HG03520 (cell line): Measurements from ENCODE around the gene INKA2.
A peak's percentile ranks its signal among the peaks of the same experiment; 100 is the strongest.

Source experiments
- ATAC-seq: cut with Tn5 transposase; IDR thresholded peaks from one replicate; pipeline ENCODE4 v1.9.1; 2021; ENCODE audit warnings: mild to moderate bottlenecking, moderate library complexity; ENCODE audit not compliant: unreplicated experiment

Gene INKA2

DNA sequence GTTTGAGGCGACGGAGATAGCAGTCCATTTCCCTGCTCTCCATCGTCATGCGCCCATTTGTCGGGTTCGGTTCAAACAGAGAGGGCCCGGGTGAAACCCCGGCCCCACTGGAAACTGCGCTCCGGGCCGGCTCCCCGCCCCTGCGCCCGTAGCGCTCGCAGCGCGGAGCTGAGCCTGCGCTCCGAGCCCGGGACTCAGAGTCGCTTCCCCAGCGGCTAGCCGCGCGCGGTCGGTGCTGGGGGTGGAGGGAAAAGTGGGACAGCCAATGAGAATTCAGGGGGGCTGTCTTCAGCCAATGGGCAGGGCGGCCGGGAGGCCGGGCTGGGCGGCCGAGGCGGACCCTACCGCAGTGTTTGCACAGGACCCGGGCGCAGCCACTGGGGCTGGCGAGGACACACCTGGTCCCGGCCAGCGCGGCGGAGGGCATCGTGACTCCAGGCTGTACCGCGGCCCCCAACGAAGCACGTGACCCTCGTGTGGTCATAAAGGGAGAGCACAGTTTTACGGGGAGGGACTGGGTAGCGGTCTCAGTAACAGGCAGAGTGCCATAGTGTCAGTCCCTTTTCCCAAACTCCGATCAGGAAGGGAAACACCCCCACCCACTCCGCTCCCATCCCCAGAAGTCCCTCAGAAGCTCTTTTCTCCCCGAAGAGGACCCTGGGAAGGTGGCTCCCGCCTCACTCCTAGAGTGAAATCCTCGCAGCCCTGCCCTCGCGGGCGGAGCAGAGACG lies at the start of gene INKA2:
TSS of gene INKA2 (minus strand) at position 202 of the 731 bp plus-strand sequence. CDS start at position 49, 153 bp downstream.
- peak; percentile 71 for ATAC-seq

- no peak for ATAC-seq
Observed at GRCh38 chr1:111786669-111787207, 47.5 kb upstream of the INKA2 start.

DNA sequence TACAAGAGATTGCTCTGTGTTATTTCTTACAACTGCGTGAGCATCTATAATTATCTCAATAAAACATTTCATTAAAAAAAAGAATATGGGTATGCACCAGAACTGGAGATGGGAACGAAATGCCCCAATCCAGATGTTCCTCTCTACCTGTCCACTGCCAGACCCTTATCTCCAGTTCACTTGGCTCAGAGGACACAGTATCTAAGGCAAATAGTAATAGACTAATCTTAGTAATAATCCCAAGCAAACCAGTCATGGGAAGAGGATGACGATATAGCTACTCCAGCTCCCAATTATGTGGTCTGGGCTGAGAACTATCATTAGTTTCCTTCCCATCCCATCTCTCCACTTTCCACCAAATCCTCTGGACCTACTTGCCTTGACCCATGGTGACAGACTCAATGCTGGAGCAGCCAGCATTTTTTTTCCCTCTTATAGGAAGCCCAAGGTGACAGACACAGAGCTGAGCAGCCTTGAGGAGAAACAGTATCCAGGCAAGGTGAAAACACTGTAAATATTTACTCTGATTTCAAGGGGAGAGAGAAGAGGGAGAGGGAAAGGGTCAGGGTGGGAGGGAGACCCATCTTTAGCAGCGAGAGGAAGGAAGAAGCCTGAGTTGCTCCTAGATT lies 45.2 kb upstream of the INKA2 start:
- no peak for ATAC-seq

DNA sequence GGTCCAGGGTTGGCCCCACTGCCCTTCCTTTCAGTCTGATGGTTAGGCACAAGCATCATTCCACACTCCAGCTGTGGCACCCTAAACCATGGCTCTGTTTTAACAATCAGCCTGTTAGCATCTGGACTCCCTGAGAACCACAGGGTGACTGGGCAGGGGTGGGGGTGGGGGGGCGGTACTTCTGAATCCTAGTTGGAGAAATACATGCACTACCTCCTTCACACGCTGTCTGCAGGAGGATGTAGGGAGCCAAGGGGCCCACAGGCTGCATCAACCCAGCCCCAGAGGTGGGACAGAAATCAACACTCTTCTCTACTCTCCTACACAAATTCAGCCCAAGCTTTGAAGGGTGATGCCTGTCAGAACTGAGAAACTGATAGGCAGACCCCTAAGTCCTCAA lies 40.4 kb upstream of the INKA2 start:
- no peak for ATAC-seq

- no peak for ATAC-seq
Observed at GRCh38 chr1:111778541-111779051, 39.4 kb upstream of the INKA2 start.

GRCh38 chr1:111778066-111778465 lies 38.9 kb upstream of the INKA2 start:
- ATAC-seq = no peak

DNA sequence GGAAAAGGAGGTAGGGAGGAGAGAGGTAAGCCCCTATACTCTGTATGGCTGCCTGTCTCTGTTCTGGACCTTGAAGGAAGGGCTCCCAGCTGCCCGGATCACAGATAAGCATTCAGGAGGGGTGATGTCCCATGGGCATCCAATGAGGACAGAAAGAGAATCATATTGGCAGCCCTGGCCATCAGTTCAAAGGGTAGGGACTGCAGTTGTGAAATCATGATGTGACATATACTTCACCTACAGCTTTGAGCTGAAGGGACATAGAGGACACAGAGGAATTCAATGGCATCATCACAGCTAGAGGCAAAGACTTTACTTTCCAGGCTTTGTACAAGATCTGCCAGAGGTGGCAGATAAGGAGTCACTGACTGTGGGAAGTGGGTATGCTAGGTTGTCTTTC lies 38.1 kb upstream of the INKA2 start:
- no peak for ATAC-seq

DNA sequence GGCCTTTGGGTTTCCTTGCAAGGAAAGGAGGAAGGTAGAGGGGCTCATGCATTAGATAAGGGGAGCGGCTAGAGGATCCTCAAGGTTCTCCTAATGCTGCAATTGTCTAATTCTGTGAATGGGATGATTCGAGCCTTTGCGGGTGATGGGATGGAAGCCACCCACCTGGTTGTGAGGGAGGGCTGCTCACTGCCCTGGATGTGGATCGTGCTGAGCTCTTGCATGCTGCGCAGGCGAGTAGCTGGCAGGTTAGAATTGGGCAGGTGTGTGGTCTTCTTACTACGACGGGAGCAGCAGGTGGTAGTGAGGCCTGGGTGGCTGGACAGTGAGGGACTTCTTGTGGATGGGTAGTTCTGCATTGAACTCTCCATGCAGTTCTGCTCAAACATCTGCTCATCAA lies 37.7 kb upstream of the INKA2 start:
- no peak for ATAC-seq

GRCh38 chr1:111776391-111776790 lies 37.2 kb upstream of the INKA2 start:
- ATAC-seq = no peak

DNA sequence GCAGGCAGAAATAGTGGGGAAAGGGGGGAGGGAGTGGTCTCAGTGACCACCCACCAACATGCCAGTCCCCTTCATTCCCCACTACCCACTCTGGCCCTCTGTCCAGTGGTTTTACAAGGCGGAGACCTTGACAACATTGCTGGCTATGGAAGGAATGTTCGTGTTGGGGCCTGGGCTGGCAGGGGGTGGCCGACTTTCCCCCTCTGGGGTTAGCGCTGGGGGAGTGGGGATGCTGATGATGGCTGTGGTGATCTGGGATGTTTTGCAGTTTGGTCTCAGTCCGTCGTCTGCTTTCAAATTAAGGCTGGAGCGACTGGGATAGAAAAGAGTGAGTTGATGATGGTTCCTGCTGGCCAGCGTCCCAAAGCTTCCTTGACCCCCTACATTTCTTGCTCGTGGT lies 36.8 kb upstream of the INKA2 start:
- ATAC-seq = no peak

GRCh38 chr1:111770916-111771315 lies 31.7 kb upstream of the INKA2 start:
- ATAC-seq = no peak

- ATAC-seq = no peak
Observed at GRCh38 chr1:111769517-111770146, 30.4 kb upstream of the INKA2 start.

DNA sequence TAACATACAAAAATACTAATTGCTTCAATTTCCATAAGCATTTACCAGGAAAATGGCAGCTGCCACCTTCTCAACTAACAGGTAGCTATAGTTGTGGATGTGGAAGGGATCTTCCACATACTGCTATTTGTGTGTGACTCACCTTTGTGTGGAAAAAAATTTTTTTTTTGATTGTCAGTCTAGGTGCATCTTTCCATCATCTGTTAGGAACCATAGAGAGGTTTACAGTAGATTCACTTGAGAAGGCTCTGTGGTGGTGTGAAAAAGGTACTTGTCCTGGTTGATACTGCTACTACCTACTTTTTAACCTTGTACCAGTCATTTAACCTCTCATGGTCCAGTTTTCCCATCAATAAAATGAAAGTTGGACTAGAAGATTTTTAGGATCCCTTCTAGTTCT lies 29.4 kb upstream of the INKA2 start:
- no peak for ATAC-seq

DNA sequence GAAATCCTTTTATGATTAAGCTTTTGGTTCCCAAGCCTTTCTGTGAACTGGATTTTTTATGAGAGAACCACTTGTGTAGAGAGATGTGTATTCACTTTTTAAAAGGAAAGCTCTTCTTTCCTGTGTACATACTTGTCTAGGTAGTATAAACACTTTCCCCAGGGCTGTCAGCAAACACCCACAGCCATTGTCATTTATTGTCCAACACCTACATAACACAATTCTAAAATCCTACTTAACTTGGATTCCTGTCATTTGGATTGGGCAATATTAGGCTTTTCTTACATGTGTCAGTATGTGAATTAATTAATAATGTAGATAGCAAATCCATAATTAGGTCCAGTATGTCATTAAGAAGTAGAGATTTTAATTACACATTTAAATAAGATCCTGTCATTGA lies 28.8 kb upstream of the INKA2 start:
- ATAC-seq = no peak

DNA sequence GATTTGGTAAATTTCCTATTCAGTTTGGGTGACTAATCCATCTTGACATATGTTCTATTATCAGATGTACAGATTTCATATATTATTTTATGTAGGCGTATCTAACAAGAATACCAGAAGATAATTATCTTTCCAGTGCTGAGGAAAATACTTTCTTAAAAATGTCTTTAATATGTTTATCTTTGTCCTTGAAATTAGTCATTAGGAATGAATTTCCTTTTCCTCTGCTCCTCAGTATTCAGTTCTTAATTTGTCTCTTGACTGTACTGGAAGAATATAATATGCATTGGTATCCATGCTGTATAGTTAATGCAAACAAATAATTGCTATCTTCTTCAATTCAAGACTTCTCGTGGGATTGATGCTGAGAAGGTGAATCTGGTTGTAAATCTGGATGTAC lies 23.1 kb upstream of the INKA2 start:
- no peak for ATAC-seq

- ATAC-seq = no peak
Observed at GRCh38 chr1:111761717-111762116, 22.5 kb upstream of the INKA2 start.

DNA sequence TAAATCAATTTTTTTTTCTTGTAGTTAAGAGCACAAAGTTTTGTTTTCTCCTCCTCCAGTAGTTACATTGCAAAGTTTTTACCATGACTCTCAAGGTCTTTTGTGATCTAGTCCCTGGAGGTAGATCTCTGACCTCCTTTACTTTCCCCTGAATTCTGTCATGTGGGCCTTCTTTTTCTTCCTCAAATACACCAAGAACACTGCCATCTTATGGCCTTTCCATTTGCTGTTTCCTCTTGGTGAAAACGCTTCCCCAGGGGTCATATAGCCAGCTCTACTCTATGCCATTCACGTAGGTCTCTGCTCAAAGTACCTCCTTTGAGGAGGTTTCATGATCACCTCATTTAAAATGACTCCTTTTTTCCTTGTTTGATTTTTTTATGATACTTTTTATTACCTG lies 19.2 kb upstream of the INKA2 start:
- no peak for ATAC-seq

DNA sequence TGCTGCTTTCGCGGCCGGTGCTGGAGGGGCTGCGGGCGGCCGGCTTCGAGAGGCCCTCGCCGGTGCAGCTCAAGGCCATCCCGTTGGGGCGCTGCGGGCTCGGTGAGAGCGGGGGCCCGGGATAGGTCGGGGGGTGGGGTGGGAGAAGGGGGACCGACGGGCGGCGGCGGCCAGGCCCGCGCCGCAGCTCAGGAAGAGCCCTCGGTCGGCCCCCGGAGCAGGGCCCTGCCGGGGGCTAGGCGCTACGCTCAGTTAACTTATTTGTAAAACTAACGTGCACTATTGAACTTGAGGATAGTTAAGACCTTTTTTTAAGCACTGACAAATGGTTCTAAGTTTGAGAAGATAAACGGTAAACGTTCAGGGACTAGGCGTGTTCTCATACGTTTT lies 16.9 kb upstream of the INKA2 start:
- peak; percentile 8 for ATAC-seq

DNA sequence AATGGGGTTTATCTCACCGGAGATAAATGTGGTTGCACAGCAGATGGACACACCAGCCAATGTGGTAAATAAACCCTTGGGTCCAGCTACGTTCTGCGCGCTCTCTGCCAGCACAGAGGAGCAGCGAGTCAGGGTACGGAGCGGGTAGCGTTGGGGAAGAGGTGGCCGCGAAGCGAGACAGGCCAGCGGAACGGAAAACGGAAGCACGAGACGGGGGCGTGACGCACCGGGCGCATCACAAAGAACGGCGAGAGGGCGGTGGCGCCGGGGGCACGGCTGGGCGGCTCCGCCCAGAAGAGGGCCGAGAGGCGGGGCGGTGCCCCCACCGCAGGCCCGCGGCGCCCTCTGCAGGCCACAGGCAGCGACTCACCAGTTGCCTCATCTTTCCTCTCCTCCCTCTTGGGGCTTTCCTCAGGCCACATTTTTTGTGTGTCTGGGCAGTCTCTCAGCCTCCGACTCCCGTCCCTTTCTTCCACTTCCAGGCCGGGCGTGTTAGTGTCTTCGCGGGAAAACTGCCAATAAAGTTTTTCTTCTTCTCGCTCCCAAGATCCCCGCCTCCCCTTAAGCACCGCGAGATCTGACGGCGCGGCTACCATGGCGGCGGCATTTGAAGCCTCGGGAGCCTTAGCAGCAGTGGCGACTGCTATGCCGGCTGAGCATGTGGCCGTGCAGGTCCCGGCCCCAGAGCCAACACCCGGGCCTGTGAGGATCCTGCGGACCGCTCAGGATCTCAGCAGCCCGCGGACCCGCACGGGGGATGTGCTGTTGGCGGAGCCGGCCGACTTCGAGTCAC lies 16.3 kb upstream of the INKA2 start, which contains the start of gene DDX20:
TSS of gene DDX20 (plus strand) at position 571 of the 793 bp plus-strand sequence. CDS start at position 595, 24 bp downstream.
- peak; percentile 88 for ATAC-seq

GRCh38 chr1:111754984-111755330 lies 15.8 kb upstream of the INKA2 start:
- ATAC-seq = no peak
